GM10248 (cell line): Measurements from ENCODE around the gene ATP1A1.

Experiments
- CTCF ChIA-PET: fragments of 300-600 bp; sonication (Branson Sonifier 250); formaldehyde crosslinking; extraction: SDS; loops from one replicate; lab custom pipeline; 2021; ENCODE audit warnings: antibody characterized with exemption; lab: Yijun Ruan, JAX
- POLR2A ChIA-PET: fragments of 350-650 bp; sonication (Branson Sonifier 250); formaldehyde crosslinking; extraction: SDS; loops from one replicate; lab custom pipeline; 2020; ENCODE audit warnings: antibody characterized with exemption; lab: Yijun Ruan, JAX
- DNase-seq: peaks from one replicate; pipeline ENCODE4 v3.0.0; 2012; ENCODE audit errors: extremely low spot score
- TF ChIP-seq, protein P1 (sequence below): IDR thresholded peaks from 2 replicates; pipeline ENCODE4 v1.5.1; 2012; ENCODE audit warnings: mild to moderate bottlenecking, low read depth; ENCODE audit errors: extremely low read depth, missing control alignments, control extremely low read depth

Gene ATP1A1

GRCh38 chr1:116453906-116454305, 80.9 kb downstream of the ATP1A1 start:
- TF ChIP-seq, protein P1, sequence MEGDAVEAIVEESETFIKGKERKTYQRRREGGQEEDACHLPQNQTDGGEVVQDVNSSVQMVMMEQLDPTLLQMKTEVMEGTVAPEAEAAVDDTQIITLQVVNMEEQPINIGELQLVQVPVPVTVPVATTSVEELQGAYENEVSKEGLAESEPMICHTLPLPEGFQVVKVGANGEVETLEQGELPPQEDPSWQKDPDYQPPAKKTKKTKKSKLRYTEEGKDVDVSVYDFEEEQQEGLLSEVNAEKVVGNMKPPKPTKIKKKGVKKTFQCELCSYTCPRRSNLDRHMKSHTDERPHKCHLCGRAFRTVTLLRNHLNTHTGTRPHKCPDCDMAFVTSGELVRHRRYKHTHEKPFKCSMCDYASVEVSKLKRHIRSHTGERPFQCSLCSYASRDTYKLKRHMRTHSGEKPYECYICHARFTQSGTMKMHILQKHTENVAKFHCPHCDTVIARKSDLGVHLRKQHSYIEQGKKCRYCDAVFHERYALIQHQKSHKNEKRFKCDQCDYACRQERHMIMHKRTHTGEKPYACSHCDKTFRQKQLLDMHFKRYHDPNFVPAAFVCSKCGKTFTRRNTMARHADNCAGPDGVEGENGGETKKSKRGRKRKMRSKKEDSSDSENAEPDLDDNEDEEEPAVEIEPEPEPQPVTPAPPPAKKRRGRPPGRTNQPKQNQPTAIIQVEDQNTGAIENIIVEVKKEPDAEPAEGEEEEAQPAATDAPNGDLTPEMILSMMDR = no peak
- DNase-seq = no peak
- ChIA-PET CTCF (interaction anchor here (1.3 to 1.6 kb wide), 3 partner anchors 18 to 315 kb away, joined by 3 to 8 read pairs (median 3); no protein-coding TSS in a partner anchor), POLR2A (no interaction called here)
